Gastroesophageal sphincter (tissue), 4 donors: ENCODE measurements around the gene TECTA. TPM values are rescaled to one million over a fixed set of nuclear protein-coding genes. Genes with fewer than 3 reads are reported as not detected.
"Not testable (repeated sequence)": the region's sequence is repeated elsewhere in the genome, so short reads cannot be mapped to it uniquely, and the experiment has no call there.

Experiments
- ATAC-seq: fragments of 150-250 bp; one replicate; pipeline ENCODE4 v1.9.1; 2016; ENCODE audit warnings: mild to moderate bottlenecking, moderate library complexity
- H3K27ac ChIP-seq, 4 donors: fragments of 200-600 bp; sonication (generic) in 3 of 4; 1 replicate in 3 of 4; 2 replicates in 1 of 4; pipeline ENCODE4 v1.5.1; 2016 to 2019
- H3K27me3 ChIP-seq: fragments of 200-600 bp; sonication (generic); one replicate; pipeline ENCODE4 v1.5.1; 2019
- H3K36me3 ChIP-seq, 2 donors: fragments of 200-600 bp; sonication (generic); one replicate each; pipeline ENCODE4 v1.5.1; 2019; ENCODE audit warnings: control low read depth in 1 of 2
- H3K4me1 ChIP-seq, 3 donors: fragments of 200-600 bp; sonication (generic); 1 replicate in 2 of 3; 2 replicates in 1 of 3; pipeline ENCODE4 v1.5.1; 2016 to 2019; ENCODE audit warnings: control low read depth in 2 of 3
- H3K4me3 ChIP-seq, 2 donors: fragments of 200-600 bp; sonication (generic); one replicate each; pipeline ENCODE4 v1.5.1; 2019; ENCODE audit warnings: mild to moderate bottlenecking in 1 of 2, moderate library complexity in 1 of 2
- H3K9me3 ChIP-seq, 3 donors: fragments of 200-600 bp; sonication (generic); one replicate each; pipeline ENCODE4 v1.5.1; 2017 to 2019; ENCODE audit warnings: control low read depth in 2 of 3
- CTCF ChIP-seq, 4 experiments: fragments of 200-600 bp in 2 of 4; fragments of 450-650 bp in 2 of 4; sonication (generic) in 1 of 4; IDR thresholded peaks; one replicate each; pipeline ENCODE4 v1.5.1; 2017 to 2019; ENCODE audit warnings: antibody characterized with exemption in 4 of 4, mild to moderate bottlenecking in 2 of 4, moderate library complexity in 2 of 4
- EP300 ChIP-seq: sonication (generic); formaldehyde crosslinking; IDR thresholded peaks from one replicate; pipeline ENCODE4 v1.6.1; 2017; ENCODE audit warnings: antibody characterized with exemption, mild to moderate bottlenecking
- POLR2A ChIP-seq, 2 donors: fragments of 450-650 bp; IDR thresholded peaks; one replicate each; pipeline ENCODE4 v1.6.1; 2017; ENCODE audit warnings: antibody characterized with exemption in 2 of 2, mild to moderate bottlenecking in 2 of 2, moderate library complexity in 1 of 2
- POLR2AphosphoS5 ChIP-seq: sonication (generic); formaldehyde crosslinking; IDR thresholded peaks from one replicate; pipeline ENCODE4 v1.6.1; 2017; ENCODE audit warnings: antibody characterized with exemption
- WGBS, 2 donors: methylation state at CpG; one replicate each; pipeline ENCODE4 v1.1.5; 2018; ENCODE audit warnings: low coverage in 1 of 2; 5-methylcytosine and 5-hydroxymethylcytosine counted together
- total RNA-seq, 4 donors: library from RNA; depleted of rRNA; stranded (reverse); fragments of >200 nt; gene quantifications; one replicate each; pipeline ENCODE4 v1.1.0, GENCODE V29; 2016

TECTA gene
- total RNA-seq, 4 donors from 2014 or later, result 0.35 to 1.3 (median 0.78) TPM; not detected in 1

GRCh38 chr11:121238956-121239355 is 137.9 kb downstream of the TECTA start:
- no peaks in the 10 kb centered on the region for H3K9me3 ChIP-seq
- H3K4me3 ChIP-seq, result no peak overlapping the region
- TF ChIP-seq POLR2A (IDR thresholded peaks at IDR 0.05), result no peak
- TF ChIP-seq CTCF (IDR thresholded peaks at IDR 0.05), result no peak
- no peak for TF ChIP-seq EP300
- no peak for TF ChIP-seq POLR2AphosphoS5
- no peak for ATAC-seq
- H3K4me1 ChIP-seq, result no peaks in the 10 kb centered on the region
- H3K27me3 ChIP-seq, result peaks cover 40% of the 10 kb centered on the region
- no peak overlapping the region for H3K27ac ChIP-seq
- no peaks in the 10 kb centered on the region for H3K36me3 ChIP-seq

- H3K36me3 ChIP-seq, H3K27ac ChIP-seq, ATAC-seq, H3K9me3 ChIP-seq, H3K4me3 ChIP-seq, H3K4me1 ChIP-seq: not testable (repeated sequence)
- WGBS, 2 donors, result 83 to 88% methylated on average over 5 of the region's 5 CpGs
- H3K27me3 ChIP-seq, result peaks cover 29% of the 10 kb centered on the region
These were observed 139.0 kb downstream of the TECTA start for GRCh38 chr11:121240001-121240400.

- Histone ChIP-seq H3K4me1 (no peaks in the 10 kb centered on the region), H3K27ac (no peak overlapping the region), H3K4me3 (no peak overlapping the region), H3K27me3 (peaks cover 22% of the 10 kb centered on the region), H3K9me3 (no peaks in the 10 kb centered on the region), H3K36me3 (no peaks in the 10 kb centered on the region)
- WGBS, 2 donors, result 77 to 80% methylated on average over 4 to 5 of the region's 9 CpGs
- ATAC-seq, result no peak
- TF ChIP-seq POLR2AphosphoS5, result no peak
- no peak for TF ChIP-seq EP300
- no peak for TF ChIP-seq CTCF (IDR thresholded peaks at IDR 0.05)
- TF ChIP-seq POLR2A (IDR thresholded peaks at IDR 0.05), result no peak
These were observed 139.7 kb downstream of the TECTA start for GRCh38 chr11:121240650-121241303.

Other genes starting within 250 kb of the TECTA start
- 10 to 100 TPM; 25.7 to 39.0 (median 30.8) TPM for gene TBCEL, start 77.1 kb upstream of the TECTA start, total RNA-seq
- 10 to 100 TPM; 23.6 to 38.3 (median 26.2) TPM for gene SC5D, start 191.5 kb downstream of the TECTA start, total RNA-seq